SIG-M5 treated with dmso at 0.1 percent for 504 hours (cell line): Measurements from ENCODE around the gene TMEM92.
"Not testable (repeated sequence)": the region's sequence is repeated elsewhere in the genome, so short reads cannot be mapped to it uniquely, and the experiment has no call there.

Source experiments
- DNase-seq: peaks from one replicate; lab custom pipeline; 2025; ENCODE audit not compliant: unreplicated experiment; lab: John Stamatoyannopoulos, UW

The TMEM92 gene

GRCh38 chr17:50262001-50262794 lies 12.1 kb upstream of the TMEM92 start:
- DNase-seq: no peak

- DNase-seq: no peak
Measured at GRCh38 chr17:50263331-50264262, 10.7 kb upstream of the TMEM92 start.

- DNase-seq: no peak
Measured at GRCh38 chr17:50264263-50265113, 9.8 kb upstream of the TMEM92 start.

GRCh38 chr17:50265212-50265611 lies 9.1 kb upstream of the TMEM92 start:
- DNase-seq: no peak

GRCh38 chr17:50265690-50266315 lies 8.5 kb upstream of the TMEM92 start:
- no peak for DNase-seq

GRCh38 chr17:50266384-50267073 lies 7.7 kb upstream of the TMEM92 start:
- DNase-seq: no peak

- DNase-seq: no peak
Measured at GRCh38 chr17:50267074-50267841, 7.0 kb upstream of the TMEM92 start.

GRCh38 chr17:50268026-50268425 lies 6.2 kb upstream of the TMEM92 start:
- no peak for DNase-seq

GRCh38 chr17:50268743-50269275 lies 5.5 kb upstream of the TMEM92 start:
- DNase-seq: no peak

- DNase-seq: peak; percentile 51
Measured at GRCh38 chr17:50269477-50270434, 4.5 kb upstream of the TMEM92 start.

GRCh38 chr17:50270435-50271362 lies 3.6 kb upstream of the TMEM92 start:
- DNase-seq: no peak

GRCh38 chr17:50271363-50271750 lies 2.9 kb upstream of the TMEM92 start:
- DNase-seq: not testable (repeated sequence)

- no peak for DNase-seq
Measured at GRCh38 chr17:50272246-50272645, 2.0 kb upstream of the TMEM92 start.

- no peak for DNase-seq
Measured at GRCh38 chr17:50272711-50273653, 1.3 kb upstream of the TMEM92 start.

- DNase-seq: no peak
Measured at GRCh38 chr17:50273654-50274040, 619 bp upstream of the TMEM92 start.

GRCh38 chr17:50274897-50275221 lies 593 bp downstream of the TMEM92 start:
- no peak for DNase-seq
